RWPE2 (cell line): Measurements from ENCODE around the gene ADAMTS17.

Source experiments
- ATAC-seq: fragments of 200-7000 bp; cut with Tn5 transposase; 3 replicates; pipeline ENCODE4 v1.9.1; 2021; ENCODE audit warnings: low read depth
- DNase-seq: peaks from one replicate; pipeline ENCODE4 v3.0.0-alpha.2; 2020; ENCODE audit warnings: low spot score
- H3K27ac ChIP-seq: fragments of 450-650 bp; 2 replicates; pipeline ENCODE4 v1.5.1; 2017; ENCODE audit warnings: mild to moderate bottlenecking; ENCODE audit not compliant: poor library complexity, severe bottlenecking
- H3K27me3 ChIP-seq: fragments of 250-450 bp; sonication (Bioruptor Pico); 2 replicates; pipeline ENCODE4 v1.5.1; 2021; ENCODE audit warnings: mild to moderate bottlenecking, moderate library complexity; ENCODE audit not compliant: insufficient read depth, poor library complexity, severe bottlenecking
- H3K36me3 ChIP-seq: fragments of 250-450 bp; sonication (Bioruptor Pico); 2 replicates; pipeline ENCODE4 v1.5.1; 2020; ENCODE audit warnings: low read depth, mild to moderate bottlenecking, moderate library complexity
- H3K4me1 ChIP-seq: fragments of 250-450 bp; sonication (Bioruptor Pico); 2 replicates; pipeline ENCODE4 v1.5.1; 2021; ENCODE audit warnings: mild to moderate bottlenecking, moderate library complexity; ENCODE audit not compliant: insufficient read depth, poor library complexity, severe bottlenecking
- H3K4me3 ChIP-seq: fragments of 250-450 bp; sonication (Bioruptor Pico); 2 replicates; pipeline ENCODE4 v1.5.1; 2021; ENCODE audit warnings: mild to moderate bottlenecking, moderate library complexity; ENCODE audit not compliant: severe bottlenecking
- H3K9me3 ChIP-seq: fragments of 250-450 bp; sonication (Bioruptor Pico); 2 replicates; pipeline ENCODE4 v1.5.1; 2021; ENCODE audit warnings: mild to moderate bottlenecking, moderate library complexity; ENCODE audit not compliant: severe bottlenecking
- CTCF ChIP-seq: fragments of 450-650 bp; IDR thresholded peaks from one replicate; pipeline ENCODE4 v1.5.1; 2017; ENCODE audit warnings: mild to moderate bottlenecking, moderate library complexity; ENCODE audit not compliant: poor library complexity, severe bottlenecking

Gene ADAMTS17

GRCh38 chr15:100129677-100130076, 212.1 kb downstream of the ADAMTS17 start:
- Histone ChIP-seq H3K9me3 (no peaks in the 10 kb centered on the region), H3K27ac (no peak overlapping the region), H3K4me1 (no peaks in the 10 kb centered on the region), H3K27me3 (no peaks in the 10 kb centered on the region), H3K36me3 (no peaks in the 10 kb centered on the region), H3K4me3 (no peak overlapping the region)
- no peak for ATAC-seq
- DNase-seq = no peak
- TF ChIP-seq CTCF = no peak

DNA sequence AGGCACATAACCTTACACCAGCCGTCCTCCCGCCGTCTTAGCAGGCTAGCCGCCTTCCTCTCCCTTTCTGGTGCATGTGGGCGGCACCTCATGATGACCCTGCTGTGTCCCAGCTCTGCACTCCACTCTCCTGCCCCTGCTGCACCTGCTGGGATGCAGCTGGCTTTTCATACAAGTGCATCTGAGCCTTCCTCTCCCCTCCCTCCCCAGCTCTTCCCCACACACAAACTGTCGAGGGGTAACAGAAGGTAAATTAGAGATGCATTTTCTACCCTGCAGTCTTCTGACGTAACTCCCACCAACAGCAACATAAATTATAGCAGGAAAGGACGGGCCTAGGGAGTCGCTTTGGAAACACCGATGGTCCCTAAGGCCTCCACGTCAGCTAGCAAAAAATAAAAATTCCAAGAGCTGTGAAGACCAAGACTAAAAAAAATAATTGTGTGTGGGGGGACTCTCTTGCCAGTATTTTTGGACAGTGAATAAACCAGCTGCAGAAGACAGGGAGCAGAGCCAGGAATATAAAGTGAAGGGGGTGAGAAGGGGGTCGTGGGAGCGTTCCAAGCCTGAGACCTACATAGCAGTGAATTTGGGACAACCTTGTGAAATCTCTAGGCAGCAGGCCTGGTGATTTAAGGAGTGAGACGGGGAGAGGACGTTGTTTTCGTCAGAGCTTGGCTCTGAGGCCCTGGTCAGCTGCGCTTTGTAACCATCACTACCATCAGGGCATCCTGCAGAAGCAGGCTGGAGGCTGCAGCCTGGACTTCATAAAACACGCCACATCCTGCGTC, 216.2 kb downstream of the ADAMTS17 start:
- no peaks in the 10 kb centered on the region for H3K36me3 ChIP-seq
- DNase-seq = no peak

GRCh38 chr15:100124936-100125335, 216.8 kb downstream of the ADAMTS17 start:
- no peaks in the 10 kb centered on the region for H3K4me1 ChIP-seq
- H3K9me3 ChIP-seq = peaks cover 7% of the 10 kb centered on the region
- H3K27me3 ChIP-seq = no peaks in the 10 kb centered on the region
- TF ChIP-seq CTCF = no peak
- ATAC-seq (no peak), DNase-seq (no peak)
- H3K36me3 ChIP-seq = no peaks in the 10 kb centered on the region
- H3K27ac ChIP-seq = no peak overlapping the region
- H3K4me3 ChIP-seq = no peak overlapping the region

More for the DNA sequence above, 216.2 kb downstream of the ADAMTS17 start:
- Histone ChIP-seq H3K4me1 (no peaks in the 10 kb centered on the region), H3K4me3 (no peak overlapping the region), H3K27ac (no peak overlapping the region), H3K27me3 (no peaks in the 10 kb centered on the region), H3K9me3 (peaks cover 7% of the 10 kb centered on the region)
- no peak for ATAC-seq
- TF ChIP-seq CTCF = no peak

DNA sequence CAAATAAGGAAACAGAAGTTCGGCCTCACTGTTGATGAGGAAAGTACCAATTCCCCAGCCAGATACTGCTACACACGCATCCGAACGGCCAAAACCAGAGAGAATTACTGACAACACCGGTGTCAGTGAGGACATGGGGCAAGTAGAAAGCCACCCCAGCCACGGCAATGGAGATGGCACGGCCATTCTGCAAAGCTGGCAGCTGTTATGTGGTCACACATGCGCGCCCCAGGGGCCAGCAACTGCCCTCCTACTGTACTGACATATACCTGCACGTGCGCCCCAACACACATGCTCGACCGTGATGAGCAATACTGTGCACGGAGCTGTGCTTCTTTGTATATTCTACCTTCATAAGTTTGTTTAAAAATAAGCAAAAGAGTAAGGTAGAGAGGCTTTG, 217.4 kb downstream of the ADAMTS17 start:
- DNase-seq (no peak), ATAC-seq (no peak)
- H3K27me3 ChIP-seq = no peaks in the 10 kb centered on the region
- no peaks in the 10 kb centered on the region for H3K4me1 ChIP-seq
- H3K9me3 ChIP-seq = peaks cover 7% of the 10 kb centered on the region
- H3K36me3 ChIP-seq = no peaks in the 10 kb centered on the region
- no peak overlapping the region for H3K27ac ChIP-seq
- TF ChIP-seq CTCF = no peak
- no peak overlapping the region for H3K4me3 ChIP-seq

DNA sequence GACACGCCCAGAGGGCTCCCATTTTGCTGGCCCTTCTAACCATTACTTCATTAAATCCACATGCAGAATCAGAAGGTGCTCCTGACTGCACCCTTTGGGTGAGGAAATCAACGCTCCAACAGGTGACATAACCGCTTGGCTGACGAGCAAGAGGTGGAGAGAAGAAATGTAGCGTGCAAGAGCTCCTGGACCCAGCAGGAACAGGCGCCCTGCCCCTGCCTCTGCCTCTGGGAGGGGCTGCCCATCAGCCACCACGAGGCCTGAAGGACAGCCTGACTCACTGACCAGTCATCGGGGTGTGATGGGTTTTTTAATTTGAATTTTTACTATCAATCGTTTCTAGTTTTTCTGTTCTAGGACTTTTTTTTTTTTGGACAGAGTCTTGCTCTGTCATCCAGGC, 218.2 kb downstream of the ADAMTS17 start:
- Histone ChIP-seq H3K36me3 (no peaks in the 10 kb centered on the region), H3K9me3 (peaks cover 7% of the 10 kb centered on the region), H3K4me1 (no peaks in the 10 kb centered on the region), H3K4me3 (no peak overlapping the region), H3K27ac (no peak overlapping the region), H3K27me3 (no peaks in the 10 kb centered on the region)
- DNase-seq (no peak), ATAC-seq (peak; percentile 72)
- no peak for TF ChIP-seq CTCF
